HG02840 (cell line): Measurements from ENCODE around the gene CPLX4.
"Not testable (repeated sequence)": the region's sequence is repeated elsewhere in the genome, so short reads cannot be mapped to it uniquely, and the experiment has no call there.

Source experiments
- ATAC-seq: cut with Tn5 transposase; IDR thresholded peaks from one replicate; pipeline ENCODE4 v1.9.1; 2021; ENCODE audit warnings: mild to moderate bottlenecking, moderate library complexity, moderate number of reproducible peaks; ENCODE audit not compliant: unreplicated experiment, low FRiP score

The CPLX4 gene

DNA sequence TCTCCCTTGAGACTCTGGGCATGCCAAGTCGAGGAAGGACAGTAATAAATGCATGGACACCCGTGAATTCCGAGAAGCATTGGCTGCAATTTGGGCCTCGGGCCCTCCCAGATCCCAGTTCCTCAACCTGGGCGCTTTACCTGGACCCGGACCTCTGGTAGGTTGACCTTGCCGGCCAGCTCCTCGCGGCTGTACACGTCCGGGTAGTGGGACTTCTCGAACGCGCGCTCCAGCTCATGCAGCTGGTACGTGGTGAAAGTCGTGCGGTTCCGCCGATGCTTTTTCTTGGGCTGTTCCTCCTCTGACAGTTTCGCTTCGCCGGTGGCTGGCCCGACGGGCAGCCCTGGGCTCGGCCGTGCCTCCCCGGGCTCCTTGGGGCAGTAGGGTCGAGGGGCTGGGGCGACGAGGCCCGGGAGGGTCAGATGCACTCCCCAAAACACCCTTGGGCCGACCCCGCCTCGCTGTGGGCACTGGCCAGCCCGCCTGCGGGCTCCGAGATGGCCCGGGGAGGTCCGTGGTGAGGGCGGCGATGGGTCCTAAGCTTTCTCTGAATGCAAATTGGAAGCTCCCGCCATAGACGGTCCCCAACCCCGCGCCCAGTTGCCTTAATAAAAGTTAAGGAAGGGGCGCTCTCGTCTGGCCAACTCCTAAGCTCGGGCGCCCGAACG is 46.1 kb downstream of the CPLX4 start:
- no peak for ATAC-seq

DNA sequence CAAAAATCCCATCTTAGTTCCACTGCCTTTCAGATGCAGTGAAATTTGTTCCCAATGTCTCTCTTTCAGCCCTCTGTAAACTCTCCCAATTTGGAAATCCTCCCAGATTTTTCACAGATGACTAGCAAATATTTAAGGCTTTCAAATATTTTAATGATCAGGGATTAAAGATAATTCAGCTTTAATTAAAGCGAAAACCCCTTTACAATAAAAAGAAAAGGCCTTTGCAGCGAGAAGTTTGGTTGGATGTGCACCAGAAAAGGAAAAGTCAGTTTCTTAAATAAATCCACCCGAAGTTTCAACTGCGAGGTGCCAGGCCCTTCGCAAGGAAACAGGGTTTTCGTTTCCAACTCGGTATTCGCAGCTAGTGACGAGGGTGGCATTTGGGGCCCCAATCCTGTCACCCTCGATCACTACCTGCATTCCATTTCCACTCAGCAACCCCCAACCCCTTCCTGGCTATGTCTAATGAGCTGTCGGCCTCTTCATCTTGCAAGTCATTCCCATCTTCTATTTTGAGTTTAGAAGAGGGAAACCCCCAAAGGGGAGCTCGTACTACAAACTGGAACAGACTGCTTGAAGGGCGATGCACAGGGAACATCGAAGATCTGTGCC is 46.7 kb downstream of the CPLX4 start:
- ATAC-seq: no peak

DNA sequence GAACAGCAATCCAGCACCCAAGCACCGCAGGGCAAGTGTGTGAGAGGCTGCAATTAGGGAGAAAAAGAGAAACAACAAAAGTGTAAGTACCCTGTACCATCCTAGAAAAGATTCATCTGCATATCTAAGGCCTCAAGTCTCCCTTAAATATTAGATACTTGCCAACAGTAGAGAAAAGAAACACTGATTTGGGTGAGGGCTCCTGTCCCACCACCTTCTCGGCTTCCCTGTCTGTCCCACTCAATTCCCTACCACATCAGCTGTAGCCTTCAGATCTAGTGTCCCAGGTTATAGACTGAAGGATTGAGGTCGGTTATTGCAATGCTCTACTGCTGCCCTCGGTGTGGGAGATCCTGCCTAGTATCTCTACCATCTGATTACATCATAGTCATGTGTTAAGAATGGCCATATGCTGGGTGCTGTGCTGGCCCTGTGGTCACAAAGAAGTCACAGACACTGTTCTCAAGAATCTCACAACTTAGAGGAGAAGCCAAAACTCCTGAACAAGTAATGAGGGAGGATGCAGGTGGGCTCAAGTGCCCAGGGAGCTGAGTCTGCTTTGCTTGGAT is 47.7 kb downstream of the CPLX4 start:
- ATAC-seq: no peak

- no peak for ATAC-seq
Measured at GRCh38 chr18:59269563-59270119, 48.8 kb downstream of the CPLX4 start.

DNA sequence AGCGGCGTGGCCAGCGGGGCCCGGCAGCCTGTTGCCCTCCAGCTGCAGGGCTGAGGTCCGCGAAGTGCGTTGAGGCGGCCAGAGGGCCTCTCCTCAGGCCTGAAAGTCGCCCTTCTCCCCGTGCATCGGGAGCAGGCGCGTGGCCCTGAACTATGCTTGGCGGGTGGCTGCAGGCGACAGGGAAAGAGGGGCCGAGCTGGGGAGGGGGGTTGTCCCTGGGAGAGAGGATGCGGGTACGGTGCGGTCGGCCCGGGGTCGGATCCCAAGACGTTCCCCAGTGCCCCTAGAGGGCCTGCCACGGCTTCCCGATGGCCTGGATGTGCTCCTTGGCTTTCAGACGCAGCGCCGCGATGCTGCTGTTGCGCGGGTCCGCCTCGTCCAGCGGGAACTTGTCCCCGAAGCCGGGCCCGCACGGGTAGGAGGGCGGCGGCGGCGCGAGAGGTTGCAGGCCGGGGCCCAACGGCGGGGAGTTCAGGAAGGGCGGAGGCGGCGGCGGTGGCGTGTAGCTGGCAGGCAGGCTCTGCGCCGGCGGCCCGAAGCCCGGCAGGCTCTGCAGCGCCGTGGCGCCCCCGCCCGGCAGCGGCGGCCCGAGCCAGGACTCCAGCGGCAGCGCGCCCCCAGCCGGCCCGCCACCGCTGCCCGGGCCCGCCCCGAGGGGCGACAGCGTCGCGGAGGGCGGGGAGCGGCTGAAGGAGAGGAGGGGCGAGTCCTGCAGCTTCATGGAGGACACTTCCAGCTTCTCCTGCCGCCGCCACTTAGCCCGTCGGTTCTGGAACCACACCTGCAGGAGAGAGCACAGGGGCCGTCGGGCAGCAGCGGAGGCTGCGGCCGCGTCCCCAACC is 49.5 kb downstream of the CPLX4 start:
- no peak for ATAC-seq

- no peak for ATAC-seq
Measured at GRCh38 chr18:59268127-59268720, 50.2 kb downstream of the CPLX4 start.

- ATAC-seq: no peak
Measured at GRCh38 chr18:59267503-59268126, 50.8 kb downstream of the CPLX4 start.

- no peak for ATAC-seq
Measured at GRCh38 chr18:59266886-59267502, 51.5 kb downstream of the CPLX4 start.

DNA sequence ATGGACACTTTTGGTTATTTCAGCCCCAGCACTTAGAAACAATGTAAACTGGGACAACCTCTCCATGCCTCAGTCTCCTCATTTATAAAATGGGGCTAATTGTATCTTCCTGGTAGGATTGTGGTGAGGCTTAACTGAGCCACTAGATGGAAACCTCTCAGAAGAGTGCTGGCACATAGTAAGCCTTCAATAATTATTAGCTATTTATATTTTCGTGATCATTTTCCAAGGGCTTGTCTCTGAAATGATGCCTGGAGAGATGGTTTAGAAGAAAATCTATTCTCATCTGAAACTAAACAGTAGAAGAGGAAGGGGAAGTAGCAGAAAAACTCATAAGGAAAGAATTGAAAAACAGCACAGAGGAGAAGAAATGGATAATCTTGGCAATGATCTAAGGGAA is 52.0 kb downstream of the CPLX4 start:
- no peak for ATAC-seq

GRCh38 chr18:59265974-59266369 is 52.5 kb downstream of the CPLX4 start:
- ATAC-seq: no peak

DNA sequence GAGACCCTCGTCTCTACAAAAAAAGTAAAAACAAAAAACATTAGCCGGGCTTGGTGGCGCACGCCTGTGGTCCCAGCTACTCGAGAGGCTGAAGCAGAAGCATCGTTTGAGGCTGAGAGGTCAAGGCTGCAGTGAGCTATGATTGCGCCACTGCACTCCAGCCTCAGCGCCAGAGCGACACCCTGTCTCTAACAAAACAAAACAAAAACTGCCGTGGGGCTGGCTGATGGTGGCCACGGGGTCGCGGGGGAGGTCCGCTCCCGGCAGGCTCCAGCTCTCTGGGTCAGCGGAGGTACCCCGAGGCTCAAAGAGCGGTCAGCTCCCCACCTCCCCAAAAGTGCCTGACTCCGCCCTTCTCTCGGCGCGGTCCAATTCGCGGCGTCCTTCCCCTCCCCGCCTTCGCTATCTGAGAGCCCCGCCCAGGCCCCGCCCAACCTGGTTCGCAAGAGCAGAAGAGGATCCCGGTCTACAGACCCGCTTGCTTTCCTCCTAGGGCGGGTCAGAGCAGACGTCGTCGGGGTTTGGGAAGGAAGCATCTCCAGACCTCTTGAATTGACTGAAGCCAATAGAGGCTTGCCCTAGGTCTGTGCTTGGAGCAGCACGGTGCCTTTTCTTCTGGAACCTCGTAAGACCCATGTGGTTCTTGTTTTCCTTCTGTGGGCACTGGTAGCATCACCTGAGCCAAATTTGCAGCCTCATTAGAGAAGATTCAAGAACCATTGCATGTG is 53.0 kb downstream of the CPLX4 start:
- no peak for ATAC-seq

DNA sequence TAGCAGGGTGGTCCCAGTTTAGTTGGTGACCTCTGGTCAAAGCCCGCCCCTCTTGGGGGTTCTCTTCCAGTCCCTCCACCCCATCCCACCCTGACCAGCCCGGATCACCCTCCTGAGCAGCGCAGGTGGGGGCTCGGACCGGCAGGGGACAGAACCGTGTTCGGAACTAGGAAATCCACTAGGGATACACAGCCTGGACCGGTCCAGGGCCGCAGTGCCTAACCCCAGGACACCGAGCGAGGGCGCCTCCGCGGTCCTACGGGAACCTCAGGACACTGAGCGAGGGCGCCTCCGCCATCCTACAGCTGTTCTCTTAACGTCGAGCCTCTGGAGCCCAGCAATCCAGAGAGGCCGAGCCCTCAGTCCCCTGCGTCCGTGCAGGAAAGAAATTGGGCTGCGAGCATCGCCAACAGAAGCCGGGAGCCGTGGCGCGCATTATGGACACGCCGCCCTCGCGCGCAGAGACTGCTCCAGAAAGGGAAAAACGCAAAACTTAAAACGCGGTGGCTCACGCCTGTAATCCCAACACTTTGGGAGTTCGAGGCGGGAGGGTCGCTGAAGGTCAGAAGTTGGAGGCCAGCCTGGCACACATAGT is 53.7 kb downstream of the CPLX4 start:
- ATAC-seq: no peak

GRCh38 chr18:59264121-59264571 is 54.3 kb downstream of the CPLX4 start:
- ATAC-seq: no peak

DNA sequence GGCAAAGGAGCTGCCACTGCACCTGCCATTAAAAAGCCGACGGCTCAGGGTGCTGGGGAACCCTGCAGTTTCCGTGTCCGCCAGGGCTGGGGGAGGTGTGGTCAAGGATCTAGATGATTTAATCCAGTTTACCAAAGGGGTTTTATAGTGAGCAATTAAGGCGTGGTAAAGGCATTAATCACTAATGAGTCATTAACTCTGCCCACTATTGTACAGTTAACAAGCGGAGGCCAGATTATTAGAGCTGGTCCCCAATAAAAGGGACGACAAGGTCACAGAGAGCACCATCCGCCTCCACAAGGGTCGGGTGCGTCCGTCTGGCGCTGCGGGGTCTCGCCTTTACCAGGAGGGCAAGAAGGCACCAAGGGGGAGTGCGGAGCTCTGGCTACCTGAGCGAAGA is 54.8 kb downstream of the CPLX4 start:
- ATAC-seq: no peak

- not testable (repeated sequence) for ATAC-seq
Measured at GRCh38 chr18:59262243-59262642, 56.2 kb downstream of the CPLX4 start.

- not testable (repeated sequence) for ATAC-seq
Measured at GRCh38 chr18:59261842-59262241, 56.6 kb downstream of the CPLX4 start.

DNA sequence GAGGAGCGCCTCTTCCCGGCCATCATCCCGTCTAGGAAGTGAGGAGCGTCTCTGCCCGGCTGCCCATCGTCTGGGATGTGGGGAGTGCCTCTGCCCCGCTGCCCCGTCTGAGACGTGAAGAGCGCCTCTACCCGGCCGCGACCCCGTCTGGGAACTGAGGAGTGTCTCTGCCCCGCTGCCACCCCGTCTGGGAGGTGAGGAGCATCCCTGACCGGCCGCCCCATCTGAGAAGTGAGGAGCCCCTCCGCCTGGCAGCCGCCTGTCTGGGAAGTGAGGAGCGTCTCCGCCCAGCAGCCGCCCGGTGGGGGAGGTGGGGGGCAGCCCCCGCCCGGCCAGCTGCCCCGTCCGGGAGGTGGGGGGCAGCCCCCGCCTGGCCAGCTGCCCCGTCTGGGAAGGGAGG is 63.0 kb downstream of the CPLX4 start:
- not testable (repeated sequence) for ATAC-seq

GRCh38 chr18:59249199-59249774 is 69.2 kb downstream of the CPLX4 start:
- no peak for ATAC-seq
